ENCODE data around the gene P2RX6. TPM values are rescaled to one million over a fixed set of nuclear protein-coding genes. Genes with fewer than 3 reads are reported as not detected.
"Not testable (repeated sequence)": the region's sequence is repeated elsewhere in the genome, so short reads cannot be mapped to it uniquely, and the experiment has no call there.

P2RX6 gene
- total RNA-seq, 4 donors from 2014 or later, result 0.35 to 0.47 (median 0.40) TPM; not detected in 1

DNA sequence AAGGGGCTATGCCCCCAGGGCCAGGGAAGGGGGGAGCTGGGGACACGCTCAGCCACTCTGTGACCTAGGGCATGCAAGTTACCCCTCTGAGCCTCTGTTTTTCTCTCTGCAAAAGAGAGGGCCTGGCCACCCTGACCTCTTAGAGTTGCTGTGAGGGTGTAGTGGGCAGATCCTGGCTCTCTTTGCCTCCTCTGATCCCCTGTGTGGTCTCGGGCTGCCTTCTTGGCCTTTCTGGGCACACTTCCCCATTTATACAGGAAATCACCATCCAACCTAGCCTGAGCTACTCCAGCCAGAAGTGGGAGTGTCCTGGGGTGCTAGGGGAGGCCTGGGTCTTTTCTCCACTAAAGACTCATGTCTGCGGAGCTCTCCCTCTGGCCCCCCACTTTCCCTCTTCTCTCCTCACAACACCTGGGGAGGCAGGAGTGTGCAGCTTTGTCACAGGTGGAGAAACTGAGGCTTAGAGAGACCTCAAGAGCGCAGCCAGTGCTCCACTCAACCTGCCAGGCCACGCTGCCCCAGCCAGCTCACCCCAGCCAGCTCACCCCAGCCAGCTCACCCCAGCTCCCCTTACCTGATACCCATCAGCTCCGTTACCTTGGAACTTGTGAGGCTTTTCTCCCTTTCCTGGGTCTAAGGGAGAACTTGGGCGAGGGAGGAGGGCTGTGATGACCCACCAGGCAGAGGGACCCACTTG lies 46.5 kb upstream of the P2RX6 start:
- peaks cover 0 to 20% (median 3%) of the 10 kb centered on the region in 3 donors for H3K4me1 ChIP-seq
- WGBS, 2 donors (ENCODE audit: low coverage in 1 of 2), result 100% methylated on average over 2 of the region's 7 CpGs; no CpG with 5 or more reads in 1 of the 2 donors
- no peak for TF ChIP-seq POLR2A (IDR thresholded peaks at IDR 0.05)
- TF ChIP-seq EP300 (IDR thresholded peaks at IDR 0.05), result no peak
- TF ChIP-seq CTCF (IDR thresholded peaks at IDR 0.05), result no peak
- no peak for TF ChIP-seq POLR2AphosphoS5 (IDR thresholded peaks at IDR 0.05)
- H3K4me3 ChIP-seq, result no peak overlapping the region
- no peak for ATAC-seq
- peaks cover 17% of the 10 kb centered on the region for H3K27me3 ChIP-seq
- no peak overlapping the region for H3K27ac ChIP-seq
- no peaks in the 10 kb centered on the region for H3K9me3 ChIP-seq
- no peaks in the 10 kb centered on the region for H3K36me3 ChIP-seq

- Histone ChIP-seq H3K4me1 (peaks cover 0 to 4% (median 0%) of the 10 kb centered on the region in 3 donors), H3K4me3 (no peak overlapping the region), H3K27ac (no peak overlapping the region), H3K27me3 (no peaks in the 10 kb centered on the region), H3K9me3 (no peaks in the 10 kb centered on the region), H3K36me3 (no peaks in the 10 kb centered on the region)
- no peak for ATAC-seq
- WGBS, 2 donors (ENCODE audit: low coverage in 1 of 2), result 25% methylated on average over 2 of the region's 4 CpGs; no CpG with 5 or more reads in 1 of the 2 donors
- TF ChIP-seq POLR2AphosphoS5 (IDR thresholded peaks at IDR 0.05) (no peak), POLR2A (IDR thresholded peaks at IDR 0.05) (no peak), CTCF (IDR thresholded peaks at IDR 0.05) (no peak), EP300 (IDR thresholded peaks at IDR 0.05) (no peak)
Observed at GRCh38 chr22:20970939-20971657, 43.9 kb upstream of the P2RX6 start.

DNA sequence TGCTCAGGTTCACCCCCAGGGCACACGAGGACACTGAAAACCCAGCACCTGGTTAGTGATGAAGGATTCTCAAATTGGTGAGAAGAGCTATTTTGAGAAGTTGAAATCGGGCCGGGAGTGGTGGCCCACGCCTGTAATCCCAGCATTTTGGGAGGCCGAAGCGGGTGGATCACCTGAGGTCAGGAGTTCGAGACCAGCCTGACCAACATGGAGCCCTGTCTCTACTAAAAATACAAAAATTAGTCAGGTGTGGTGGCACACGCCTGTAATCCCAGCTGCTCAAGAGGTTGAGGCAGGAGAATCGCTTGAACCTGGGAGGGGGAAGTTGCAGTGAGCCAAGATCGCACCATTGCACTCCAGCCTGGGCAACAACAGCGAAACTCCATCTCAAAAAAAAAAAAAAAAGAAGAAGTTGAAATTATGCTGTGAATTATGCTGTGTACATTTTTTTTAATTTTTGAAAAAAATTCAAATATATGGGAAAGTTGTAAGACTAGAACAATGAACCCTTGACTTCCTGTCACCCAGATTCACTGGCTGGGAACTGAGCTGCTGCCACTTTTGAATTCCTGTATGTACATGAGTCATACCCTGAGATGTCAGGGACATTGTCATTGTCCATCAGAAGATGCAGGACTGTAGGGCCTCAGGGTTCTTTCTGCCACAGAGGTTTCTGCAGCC lies 42.8 kb upstream of the P2RX6 start:
- WGBS, 2 donors (ENCODE audit: low coverage in 1 of 2), result 87 to 91% methylated on average over 5 to 6 of the region's 11 CpGs
- H3K27ac ChIP-seq, H3K27me3 ChIP-seq, H3K36me3 ChIP-seq, H3K4me3 ChIP-seq, ATAC-seq, H3K9me3 ChIP-seq, H3K4me1 ChIP-seq: not testable (repeated sequence)

- no peaks in the 10 kb centered on the region for H3K36me3 ChIP-seq
- H3K9me3 ChIP-seq, result no peaks in the 10 kb centered on the region
- 61 to 62% methylated on average over 4 to 8 of the region's 21 CpGs for WGBS, 2 donors (ENCODE audit: low coverage in 1 of 2)
- no peaks in the 10 kb centered on the region for H3K27me3 ChIP-seq
- TF ChIP-seq EP300 (IDR thresholded peaks at IDR 0.05) (no peak), POLR2AphosphoS5 (IDR thresholded peaks at IDR 0.05) (no peak)
- no peak for ATAC-seq
- H3K4me3 ChIP-seq, result no peak overlapping the region
- H3K4me1 ChIP-seq, result peaks cover 0 to 3% (median 0%) of the 10 kb centered on the region in 3 donors
- no peak overlapping the region for H3K27ac ChIP-seq
Observed at GRCh38 chr22:20972933-20973577, 41.9 kb upstream of the P2RX6 start.

DNA sequence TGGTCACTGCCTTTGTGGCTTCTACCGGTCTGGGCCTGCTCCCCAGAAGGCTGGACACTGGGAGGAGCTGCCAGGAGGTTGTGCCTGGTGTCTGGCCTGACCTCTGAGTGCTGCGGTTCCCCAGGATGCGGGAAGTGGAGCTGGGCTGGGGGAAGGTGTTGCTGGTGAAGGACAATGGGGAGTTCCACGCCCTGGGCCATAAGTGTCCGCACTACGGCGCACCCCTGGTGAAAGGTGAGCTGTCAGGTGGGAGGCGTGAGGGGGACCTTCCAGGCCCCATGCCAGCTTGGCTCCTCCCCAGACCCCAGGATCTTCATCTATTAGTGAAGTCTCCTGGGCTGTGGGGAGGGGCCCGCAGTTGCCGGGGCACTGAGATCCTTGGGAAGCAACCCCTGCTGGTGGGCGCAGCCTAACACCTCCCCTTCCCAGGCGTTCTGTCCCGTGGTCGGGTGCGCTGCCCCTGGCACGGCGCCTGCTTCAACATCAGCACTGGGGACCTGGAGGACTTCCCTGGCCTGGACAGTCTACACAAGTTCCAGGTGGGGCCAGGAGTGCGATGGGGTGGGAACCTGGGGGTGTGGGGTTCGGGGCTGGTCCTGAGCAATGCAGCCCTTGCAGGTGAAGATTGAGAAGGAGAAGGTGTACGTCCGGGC lies 41.2 kb upstream of the P2RX6 start:
- Histone ChIP-seq H3K4me3 (no peak overlapping the region), H3K27me3 (no peaks in the 10 kb centered on the region), H3K27ac (no peak overlapping the region), H3K9me3 (peaks cover 0 to 6% (median 0%) of the 10 kb centered on the region in 3 donors), H3K4me1 (no peaks in the 10 kb centered on the region), H3K36me3 (no peaks in the 10 kb centered on the region)
- no peak for TF ChIP-seq EP300 (IDR thresholded peaks at IDR 0.05)
- TF ChIP-seq CTCF (IDR thresholded peaks at IDR 0.05), result no peak
- no peak for TF ChIP-seq POLR2A (IDR thresholded peaks at IDR 0.05)
- TF ChIP-seq POLR2AphosphoS5 (IDR thresholded peaks at IDR 0.05), result no peak
- no peak for ATAC-seq
- whole genome bisulfite sequencing, 2 donors (ENCODE audit: low coverage in 1 of 2), result 67% methylated on average over 6 of the region's 21 CpGs; no CpG with 5 or more reads in 1 of the 2 donors
